Activated naive CD4-positive, alpha-beta T cell treated with anti-CD3 and anti-CD28 coated beads, Interleukin-2, amount 10 ng/mL, durations not matched to agents 7 days and 5 days (primary cell): ENCODE results near the gene SDHAF2.
"Not testable (repeated sequence)": the region's sequence is repeated elsewhere in the genome, so short reads cannot be mapped to it uniquely, and the experiment has no call there.

Experiments
- CTCF ChIA-PET: fragments of 350-600 bp; sonication (Branson Sonifier 250); formaldehyde crosslinking; loops from one replicate; lab custom pipeline; 2021; ENCODE audit warnings: antibody characterized with exemption; lab: Charles Lee
- DNase-seq: peaks from one replicate; pipeline ENCODE4 v3.0.0-alpha.2; 2020
- H3K27ac Mint-ChIP-seq: one replicate; pipeline ENCODE4 v1.8.0; 2021; ENCODE audit warnings: mild to moderate bottlenecking, moderate library complexity, mixed read lengths
- H3K27me3 Mint-ChIP-seq: one replicate; pipeline ENCODE4 v1.8.0; 2021; ENCODE audit warnings: mild to moderate bottlenecking, mixed read lengths
- H3K36me3 Mint-ChIP-seq: one replicate; pipeline ENCODE4 v1.8.0; 2021; ENCODE audit warnings: mixed read lengths
- H3K4me1 Mint-ChIP-seq: one replicate; pipeline ENCODE4 v1.8.0; 2021; ENCODE audit warnings: mixed read lengths
- H3K4me3 Mint-ChIP-seq: one replicate; pipeline ENCODE4 v1.8.0; 2021; ENCODE audit warnings: mild to moderate bottlenecking, moderate library complexity, mixed read lengths
- H3K9me3 Mint-ChIP-seq: one replicate; pipeline ENCODE4 v1.8.0; 2021; ENCODE audit warnings: mixed read lengths

The SDHAF2 gene

DNA sequence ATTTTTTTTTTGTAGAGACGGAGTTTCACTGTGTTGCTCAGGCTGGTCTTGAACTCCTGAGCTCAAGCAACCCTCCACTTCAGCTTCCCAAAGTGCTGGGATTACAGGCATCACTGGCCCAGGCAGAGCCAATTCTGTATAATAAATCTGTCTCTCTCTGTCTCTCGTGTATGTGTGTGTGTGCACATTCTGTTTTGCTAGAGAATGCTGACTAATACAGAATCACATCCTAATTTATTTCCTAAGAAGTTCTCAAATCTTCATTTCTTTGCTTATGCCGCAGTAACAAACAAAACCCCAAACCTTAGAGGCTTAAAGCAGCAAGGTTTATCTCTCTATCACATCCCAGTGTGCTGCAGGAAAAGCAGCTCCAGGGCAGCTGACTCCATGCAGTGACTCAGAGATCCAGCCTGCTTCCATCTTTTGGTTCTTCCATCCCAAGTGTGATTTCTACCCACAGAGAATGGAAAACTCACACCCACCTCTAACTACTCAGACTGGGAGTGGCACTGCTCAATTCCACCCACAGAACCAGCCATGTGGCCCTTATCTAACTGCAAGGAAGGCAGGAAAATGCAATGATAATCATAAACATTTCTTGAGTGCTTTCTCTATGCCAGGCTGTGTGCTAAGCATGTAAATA is 43.6 kb downstream of the SDHAF2 start:
- no peaks in the 10 kb centered on the region for H3K27me3 Mint-ChIP-seq
- CTCF ChIA-PET: interaction anchor here (0.8 to 2.1 kb wide), 3 partner anchors 9 to 207 kb away, joined by 3 to 9 read pairs (median 5); no protein-coding TSS in a partner anchor
- H3K4me1 Mint-ChIP-seq: peaks cover 3% of the 10 kb centered on the region

GRCh38 chr11:61474013-61474643 is 44.2 kb downstream of the SDHAF2 start:
- Mint-ChIP-seq H3K27me3 (no peaks in the 10 kb centered on the region), H3K27ac (no peak overlapping the region), H3K4me3 (no peak overlapping the region), H3K4me1 (peaks cover 3% of the 10 kb centered on the region), H3K9me3 (no peaks in the 10 kb centered on the region), H3K36me3 (peaks cover 4% of the 10 kb centered on the region)
- no peak for DNase-seq
- CTCF ChIA-PET: interaction anchor here (0.6 to 9.2 kb wide), 4 partner anchors 10 to 165 kb away, joined by 3 to 141 read pairs (median 6); no protein-coding TSS in a partner anchor

More for the DNA sequence above, 43.6 kb downstream of the SDHAF2 start:
- H3K27ac Mint-ChIP-seq: no peak overlapping the region
- no peak overlapping the region for H3K4me3 Mint-ChIP-seq
- H3K9me3 Mint-ChIP-seq: no peaks in the 10 kb centered on the region
- H3K36me3 Mint-ChIP-seq: peaks cover 4% of the 10 kb centered on the region
- no peak for DNase-seq

- CTCF ChIA-PET: interaction anchor here (0.8 to 9.2 kb wide), 9 partner anchors 9 to 164 kb away, joined by 3 to 141 read pairs (median 5); no protein-coding TSS in a partner anchor
- no peak overlapping the region for H3K27ac Mint-ChIP-seq
- H3K4me3 Mint-ChIP-seq: no peak overlapping the region
- peaks cover 4% of the 10 kb centered on the region for H3K36me3 Mint-ChIP-seq
- H3K9me3 Mint-ChIP-seq: no peaks in the 10 kb centered on the region
- no peak for DNase-seq
- H3K27me3 Mint-ChIP-seq: no peaks in the 10 kb centered on the region
- peaks cover 3% of the 10 kb centered on the region for H3K4me1 Mint-ChIP-seq
These were observed 45.5 kb downstream of the SDHAF2 start for GRCh38 chr11:61475433-61475832.

DNA sequence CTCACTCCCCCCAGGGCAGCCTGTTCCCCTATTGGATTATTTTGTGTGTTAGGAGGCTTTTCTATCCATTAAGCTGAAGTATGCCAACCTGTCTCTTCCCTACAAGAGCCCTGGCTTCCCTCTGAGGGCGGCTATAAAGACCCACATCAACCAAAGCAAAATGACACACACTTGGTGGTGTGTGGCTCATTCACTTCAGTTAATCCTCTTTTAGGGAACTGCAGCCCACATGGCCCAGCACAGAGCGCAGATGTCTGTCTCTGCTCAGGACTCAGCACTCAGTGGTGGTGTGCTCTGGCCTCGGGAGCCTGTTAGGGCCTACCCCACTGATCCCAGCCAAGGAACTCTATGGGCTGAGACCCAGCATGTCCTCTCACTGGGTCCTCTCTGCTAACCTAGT is 46.4 kb downstream of the SDHAF2 start:
- no peak overlapping the region for H3K4me3 Mint-ChIP-seq
- CTCF ChIA-PET: interaction anchor here (0.8 to 9.2 kb wide), 8 partner anchors 8 to 163 kb away, joined by 3 to 141 read pairs (median 6); no protein-coding TSS in a partner anchor
- peaks cover 3% of the 10 kb centered on the region for H3K27me3 Mint-ChIP-seq
- H3K4me1 Mint-ChIP-seq: peaks cover 7% of the 10 kb centered on the region
- no peaks in the 10 kb centered on the region for H3K9me3 Mint-ChIP-seq
- DNase-seq: no peak
- no peaks in the 10 kb centered on the region for H3K36me3 Mint-ChIP-seq
- no peak overlapping the region for H3K27ac Mint-ChIP-seq

DNA sequence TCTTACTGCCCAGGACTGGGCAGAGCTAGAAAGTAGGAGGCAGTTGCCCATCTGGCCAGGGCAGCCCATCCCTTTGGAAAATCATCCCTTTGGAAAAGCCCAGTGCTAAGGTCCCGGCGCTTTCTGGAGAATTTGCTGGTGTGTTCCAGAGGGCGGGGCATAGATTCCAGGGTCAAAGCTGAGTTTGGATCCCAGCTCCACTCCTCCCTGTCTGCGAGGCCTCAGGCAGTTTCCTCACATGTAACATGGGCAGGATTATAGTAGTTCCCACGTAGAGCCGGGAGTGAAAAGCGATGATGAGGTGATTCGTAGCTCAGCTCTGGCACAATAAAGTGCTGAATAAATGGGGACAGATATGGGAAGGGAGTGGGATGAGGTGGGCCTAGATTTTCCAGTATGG is 47.2 kb downstream of the SDHAF2 start:
- peaks cover 7% of the 10 kb centered on the region for H3K4me1 Mint-ChIP-seq
- H3K27me3 Mint-ChIP-seq: peaks cover 3% of the 10 kb centered on the region
- no peaks in the 10 kb centered on the region for H3K9me3 Mint-ChIP-seq
- no peak overlapping the region for H3K27ac Mint-ChIP-seq
- H3K36me3 Mint-ChIP-seq: no peaks in the 10 kb centered on the region
- no peak for DNase-seq
- no peak overlapping the region for H3K4me3 Mint-ChIP-seq
- CTCF ChIA-PET: interaction anchor here (0.7 to 9.2 kb wide), 10 partner anchors 8 to 161 kb away, joined by 3 to 141 read pairs (median 6); no protein-coding TSS in a partner anchor

DNA sequence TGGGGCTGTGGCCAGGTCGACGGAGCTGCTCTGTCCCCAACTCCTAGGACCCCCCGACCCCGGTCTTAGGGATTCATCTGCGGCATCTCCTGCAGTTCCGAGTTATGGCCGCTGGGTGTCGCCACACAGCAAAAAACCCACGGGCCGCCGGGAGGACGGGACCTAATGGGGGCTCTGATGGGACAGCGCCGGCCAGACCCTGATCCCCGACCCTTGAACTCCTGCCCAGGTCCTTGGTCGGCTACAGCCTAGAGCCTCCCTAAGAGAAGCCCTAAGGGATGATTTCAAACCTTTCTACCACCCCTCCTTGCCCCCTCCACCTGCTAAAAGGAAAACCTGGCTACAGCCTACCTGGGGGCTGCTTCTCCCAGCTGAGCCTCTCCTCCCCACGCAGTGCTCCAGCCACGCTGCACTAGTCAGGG is 47.8 kb downstream of the SDHAF2 start:
- H3K27ac Mint-ChIP-seq: no peak overlapping the region
- CTCF ChIA-PET: interaction anchor here (0.8 to 9.2 kb wide), 17 partner anchors 8 to 426 kb away, joined by 3 to 141 read pairs (median 4); no protein-coding TSS in a partner anchor
- peaks cover 3% of the 10 kb centered on the region for H3K27me3 Mint-ChIP-seq

DNA sequence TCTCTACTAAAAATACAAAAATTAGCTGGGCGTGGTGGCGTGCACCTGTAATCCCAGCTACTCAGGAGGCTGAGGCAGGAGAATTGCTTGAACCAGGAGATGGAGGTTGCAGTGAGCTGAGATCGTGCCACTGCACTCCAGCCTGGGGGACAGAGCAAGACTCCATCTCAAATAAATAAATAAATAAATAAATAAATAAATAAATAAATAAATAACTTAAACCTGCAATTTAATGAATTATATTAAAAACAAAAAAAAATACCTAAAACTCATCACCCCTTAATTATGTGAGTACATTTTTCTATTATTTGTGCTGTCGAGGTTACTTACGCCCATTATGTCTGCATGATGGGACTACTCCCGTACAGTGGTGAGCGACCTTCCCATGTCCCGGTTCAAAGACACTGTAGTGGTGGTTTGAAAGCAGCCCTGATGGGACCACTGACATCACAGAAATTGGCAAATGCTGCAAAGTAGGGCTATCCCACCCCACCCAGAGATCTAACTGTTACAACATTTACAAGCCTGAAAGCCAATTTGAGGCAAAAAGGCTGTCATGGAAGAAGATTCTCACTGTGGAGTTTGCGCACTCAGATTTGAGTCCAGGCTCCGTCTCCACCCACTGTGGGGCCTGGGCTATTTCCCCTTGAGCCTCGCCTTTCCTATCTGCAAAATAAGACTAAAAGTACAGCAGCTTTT is 49.6 kb downstream of the SDHAF2 start:
- H3K9me3 Mint-ChIP-seq, H3K4me3 Mint-ChIP-seq, H3K36me3 Mint-ChIP-seq, H3K27ac Mint-ChIP-seq, DNase-seq, H3K4me1 Mint-ChIP-seq, H3K27me3 Mint-ChIP-seq: not testable (repeated sequence)
- CTCF ChIA-PET: interaction anchor here (1.5 to 9.2 kb wide), 4 partner anchors 28 to 159 kb away, joined by 5 to 141 read pairs (median 9); no protein-coding TSS in a partner anchor

More for the DNA sequence above, 47.8 kb downstream of the SDHAF2 start:
- no peaks in the 10 kb centered on the region for H3K36me3 Mint-ChIP-seq
- no peaks in the 10 kb centered on the region for H3K9me3 Mint-ChIP-seq
- DNase-seq: peak; percentile 68
- H3K4me1 Mint-ChIP-seq: peaks cover 7% of the 10 kb centered on the region
- H3K4me3 Mint-ChIP-seq: no peak overlapping the region

GRCh38 chr11:61480261-61480993 is 50.5 kb downstream of the SDHAF2 start:
- H3K4me3 Mint-ChIP-seq: no peak overlapping the region
- H3K4me1 Mint-ChIP-seq: peaks cover 7% of the 10 kb centered on the region
- no peak for DNase-seq
- H3K36me3 Mint-ChIP-seq: no peaks in the 10 kb centered on the region
- CTCF ChIA-PET: interaction anchor here (9.2 kb wide), 1 partner anchor 38 kb away, joined by 141 read pairs; no protein-coding TSS in a partner anchor
- H3K27me3 Mint-ChIP-seq: peaks cover 3% of the 10 kb centered on the region
- H3K9me3 Mint-ChIP-seq: no peaks in the 10 kb centered on the region
- H3K27ac Mint-ChIP-seq: no peak overlapping the region

DNA sequence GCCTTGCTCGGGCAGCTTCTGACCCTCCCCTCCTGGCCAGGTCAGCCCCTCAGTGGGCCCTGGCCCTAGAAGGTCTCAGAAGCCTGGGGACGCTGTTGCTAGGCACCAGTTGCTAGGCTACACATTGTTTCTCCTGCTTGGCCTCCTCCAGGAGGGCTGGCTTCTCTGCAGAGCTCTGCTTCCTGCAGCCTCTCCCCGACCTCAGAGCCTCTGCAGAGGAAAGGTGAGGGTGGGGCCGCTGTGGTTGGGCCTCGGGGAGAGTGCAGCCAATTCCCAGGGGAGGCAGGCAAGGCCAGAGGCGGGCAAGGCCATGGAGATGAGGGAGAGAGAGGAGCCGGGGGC is 51.0 kb downstream of the SDHAF2 start:
- peak; percentile 31 for DNase-seq
- no peaks in the 10 kb centered on the region for H3K9me3 Mint-ChIP-seq
- no peak overlapping the region for H3K4me3 Mint-ChIP-seq
- H3K36me3 Mint-ChIP-seq: no peaks in the 10 kb centered on the region
- CTCF ChIA-PET: interaction anchor here (9.2 kb wide), 1 partner anchor 38 kb away, joined by 141 read pairs; no protein-coding TSS in a partner anchor
- peaks cover 7% of the 10 kb centered on the region for H3K4me1 Mint-ChIP-seq
- no peak overlapping the region for H3K27ac Mint-ChIP-seq
- peaks cover 3% of the 10 kb centered on the region for H3K27me3 Mint-ChIP-seq

DNA sequence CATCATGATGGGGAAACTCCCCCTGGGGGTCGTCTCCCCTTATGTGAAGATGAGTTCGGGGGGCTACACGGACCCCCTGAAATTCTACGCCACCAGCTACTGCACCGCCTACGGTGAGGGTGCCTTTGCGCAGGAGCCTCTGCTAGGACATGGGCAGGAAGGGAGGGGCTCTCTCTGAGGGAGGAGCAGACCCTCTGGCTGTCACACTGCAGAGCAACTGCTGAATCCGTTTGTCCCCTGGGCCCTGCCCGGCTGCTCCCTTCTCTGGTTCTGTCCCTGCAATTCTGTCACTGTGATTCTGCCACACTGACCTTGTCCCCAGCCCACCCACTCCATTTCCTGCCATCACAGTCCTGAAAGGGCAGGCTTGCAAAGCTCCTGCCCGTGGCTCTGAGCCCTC is 51.9 kb downstream of the SDHAF2 start:
- H3K36me3 Mint-ChIP-seq: no peaks in the 10 kb centered on the region

GRCh38 chr11:61482513-61482912 is 52.6 kb downstream of the SDHAF2 start:
- Mint-ChIP-seq H3K4me1 (peaks cover 7% of the 10 kb centered on the region), H3K27ac (peak overlapping the region; percentile 42), H3K27me3 (peaks cover 9% of the 10 kb centered on the region), H3K36me3 (no peaks in the 10 kb centered on the region), H3K9me3 (no peaks in the 10 kb centered on the region), H3K4me3 (no peak overlapping the region)
- peak; percentile 41 for DNase-seq
- CTCF ChIA-PET: interaction anchor here (0.8 to 9.2 kb wide), 9 partner anchors 8 to 36 kb away, joined by 3 to 141 read pairs (median 6); partner anchors contain the start of gene LRRC10B

More for the DNA sequence above, 51.9 kb downstream of the SDHAF2 start:
- Mint-ChIP-seq H3K27me3 (peaks cover 9% of the 10 kb centered on the region), H3K9me3 (no peaks in the 10 kb centered on the region), H3K4me3 (no peak overlapping the region), H3K4me1 (peaks cover 7% of the 10 kb centered on the region), H3K27ac (no peak overlapping the region)
- no peak for DNase-seq
- CTCF ChIA-PET: interaction anchor here (0.8 to 9.2 kb wide), 7 partner anchors 9 to 37 kb away, joined by 3 to 141 read pairs (median 6); partner anchors contain the start of gene LRRC10B

DNA sequence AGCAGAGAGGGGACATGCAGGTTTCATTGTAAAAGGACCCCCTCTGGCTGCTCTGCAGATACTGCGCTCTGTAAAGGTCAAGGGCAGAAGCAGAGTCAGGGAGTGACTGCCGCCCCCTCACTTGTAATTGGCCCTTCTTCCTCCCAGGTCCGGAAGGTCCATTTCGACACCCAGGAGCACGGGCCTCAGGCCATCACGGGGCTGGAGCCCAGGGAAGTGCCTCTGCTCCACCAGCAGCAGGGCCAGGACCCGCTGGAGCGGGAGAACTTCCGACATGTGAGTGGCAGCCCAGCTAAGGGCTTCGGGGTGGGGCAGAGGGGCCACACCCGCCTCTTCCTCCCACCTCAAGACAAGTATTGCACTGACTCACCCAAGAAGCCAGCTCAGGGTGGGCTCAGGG is 54.6 kb downstream of the SDHAF2 start:
- H3K4me1 Mint-ChIP-seq: peaks cover 4% of the 10 kb centered on the region
- no peaks in the 10 kb centered on the region for H3K9me3 Mint-ChIP-seq
- peaks cover 9% of the 10 kb centered on the region for H3K27me3 Mint-ChIP-seq
- no peak for DNase-seq
- H3K27ac Mint-ChIP-seq: no peak overlapping the region
- no peaks in the 10 kb centered on the region for H3K36me3 Mint-ChIP-seq
- H3K4me3 Mint-ChIP-seq: no peak overlapping the region
- CTCF ChIA-PET: interaction anchor here (1.0 to 2.5 kb wide), 3 partner anchors 10 to 32 kb away, joined by 5 to 6 read pairs (median 6); no protein-coding TSS in a partner anchor

DNA sequence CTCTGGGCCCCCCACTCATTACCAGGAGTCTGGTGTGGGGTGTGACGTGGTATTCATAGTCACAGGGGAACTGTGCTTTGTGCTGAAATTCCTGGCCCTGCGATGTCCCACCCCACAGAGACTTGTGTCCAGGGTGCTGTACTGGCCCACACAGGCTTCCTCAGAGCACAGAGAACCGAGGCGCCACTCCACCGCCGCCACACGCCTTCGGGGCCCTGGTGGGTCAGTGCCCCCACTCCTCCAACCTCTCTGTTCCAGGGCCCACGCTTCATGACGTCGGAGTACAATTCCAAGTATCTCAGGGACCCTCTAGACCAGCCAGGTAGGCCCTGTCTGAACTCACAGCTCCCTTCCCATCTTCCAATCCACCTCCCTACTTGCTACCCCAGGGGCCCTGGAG is 55.2 kb downstream of the SDHAF2 start:
- H3K9me3 Mint-ChIP-seq: no peaks in the 10 kb centered on the region

More for the DNA sequence above, 55.2 kb downstream of the SDHAF2 start:
- Mint-ChIP-seq H3K36me3 (no peaks in the 10 kb centered on the region), H3K4me1 (peaks cover 4% of the 10 kb centered on the region), H3K4me3 (no peak overlapping the region), H3K27ac (no peak overlapping the region), H3K27me3 (peaks cover 9% of the 10 kb centered on the region)
- DNase-seq: no peak
- CTCF ChIA-PET: interaction anchor here (1.4 to 2.0 kb wide), 2 partner anchors 8 to 32 kb away, joined by 5 to 6 read pairs; no protein-coding TSS in a partner anchor
